GM10266 (cell line): Measurements from ENCODE around the gene SLC35G3.
"Not testable (repeated sequence)": the region's sequence is repeated elsewhere in the genome, so short reads cannot be mapped to it uniquely, and the experiment has no call there.

Experiments used
- DNase-seq: peaks from one replicate; pipeline ENCODE4 v3.0.0; 2012; ENCODE audit errors: extremely low spot score
- CTCF ChIP-seq: IDR thresholded peaks from 2 replicates; pipeline ENCODE4 v1.5.1; 2012; ENCODE audit warnings: mild to moderate bottlenecking, low read depth; ENCODE audit not compliant: control insufficient read depth, insufficient read depth; ENCODE audit errors: missing control alignments

The SLC35G3 gene

GRCh38 chr17:35194001-35194400 is at the start of gene SLC35G3:
Gene SLC35G3, minus strand, starts transcription at chr17:35194393. Its CDS starts 86 bp downstream, at chr17:35194307.
- not testable (repeated sequence) for DNase-seq

GRCh38 chr17:35243561-35244340 is 49.6 kb upstream of the SLC35G3 start:
- no peak for TF ChIP-seq CTCF
- peak; percentile 55 for DNase-seq

- no peak for TF ChIP-seq CTCF
- peak; percentile 94 for DNase-seq
Observed at GRCh38 chr17:35242805-35243560, 48.8 kb upstream of the SLC35G3 start, which contains the start of gene SLFN5. Gene SLFN5, plus strand, starts transcription at chr17:35243072. Its CDS starts 15,619 bp downstream, at chr17:35258691.

DNA sequence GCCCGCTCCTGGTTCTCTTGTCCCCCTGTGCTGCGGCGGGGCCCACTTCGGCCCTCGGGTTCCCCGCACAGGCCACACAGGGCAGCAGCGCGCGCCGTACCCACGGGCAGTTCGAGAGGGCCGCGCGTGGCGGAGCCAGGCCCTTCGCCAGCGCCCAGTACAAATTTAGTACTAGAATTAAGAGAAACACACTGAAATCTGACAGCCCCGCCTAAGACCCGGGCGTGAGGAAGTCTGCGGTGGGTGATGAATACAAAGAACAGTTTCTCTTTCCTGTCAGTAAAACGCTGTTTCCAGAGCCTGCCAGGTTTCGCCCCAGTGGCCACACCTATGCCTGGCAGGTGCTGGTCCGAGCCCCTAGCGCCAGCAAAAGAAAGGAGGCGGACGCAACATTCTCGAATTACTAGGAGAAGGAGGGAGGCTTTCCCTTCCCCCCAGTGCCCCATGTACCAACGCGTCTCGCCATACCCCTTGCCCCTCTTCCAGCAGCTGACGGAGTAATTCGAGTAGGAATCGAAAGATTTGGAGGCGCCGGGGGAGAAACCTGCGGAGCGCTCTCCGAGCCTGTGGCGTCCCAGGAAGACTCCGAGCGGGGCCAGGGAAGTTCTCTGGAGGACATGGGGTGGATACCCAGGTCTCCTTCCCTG is 48.1 kb upstream of the SLC35G3 start:
- peak; percentile 81 for DNase-seq
- TF ChIP-seq CTCF = peak; percentile 40

DNA sequence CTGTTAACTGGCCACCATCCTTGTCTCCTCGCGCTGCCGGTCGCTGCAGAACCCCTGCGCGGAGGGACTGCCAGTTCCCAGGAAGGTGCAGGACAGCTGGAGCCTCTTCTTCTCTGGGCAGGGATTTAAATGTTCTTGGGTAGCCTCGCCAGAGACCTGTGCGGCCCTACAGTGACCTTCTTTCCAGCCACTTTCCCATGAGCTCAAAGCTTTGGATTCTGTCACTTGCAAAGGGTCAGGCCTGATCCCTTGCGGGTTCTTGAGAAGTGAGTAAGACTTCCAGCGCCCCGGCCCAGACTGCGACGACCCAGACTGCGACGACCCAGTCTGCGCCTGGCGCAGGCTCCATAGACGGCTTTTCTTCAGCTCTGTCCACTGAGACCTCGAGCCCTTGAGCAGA is 47.3 kb upstream of the SLC35G3 start:
- no peak for DNase-seq
- no peak for TF ChIP-seq CTCF

GRCh38 chr17:35240861-35241260 is 46.7 kb upstream of the SLC35G3 start:
- no peak for TF ChIP-seq CTCF
- DNase-seq = no peak

DNA sequence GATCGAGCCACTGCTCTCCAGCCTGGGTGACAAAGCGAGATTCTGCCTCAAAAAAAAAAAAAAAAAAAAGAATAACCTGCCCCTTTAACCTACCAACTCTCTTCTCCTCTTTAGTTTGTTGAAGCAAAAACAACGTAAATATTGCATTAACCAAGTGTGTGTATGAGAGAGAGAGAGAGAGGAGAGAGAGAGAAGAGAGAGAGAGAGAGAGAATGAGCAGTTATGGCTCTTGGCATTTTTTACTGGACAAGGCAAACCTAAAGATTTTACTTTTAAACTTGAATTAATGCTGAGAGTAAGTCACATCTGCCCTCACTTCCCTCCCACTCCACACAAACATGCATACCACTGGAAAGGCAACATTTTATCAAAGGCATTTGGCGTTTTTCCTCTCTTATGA is 45.6 kb upstream of the SLC35G3 start:
- no peak for TF ChIP-seq CTCF
- no peak for DNase-seq
